NCI-H2196 (cell line): Measurements from ENCODE around the gene TTC39C.
A peak's percentile ranks its signal among the peaks of the same experiment; 100 is the strongest.

ENCODE experiments used
- DNase-seq: peaks from one replicate; lab custom pipeline; 2025; ENCODE audit not compliant: unreplicated experiment; lab: John Stamatoyannopoulos, UW

TTC39C gene

GRCh38 chr18:24078391-24078790, 63.8 kb downstream of the TTC39C start:
- DNase-seq, result no peak

DNA sequence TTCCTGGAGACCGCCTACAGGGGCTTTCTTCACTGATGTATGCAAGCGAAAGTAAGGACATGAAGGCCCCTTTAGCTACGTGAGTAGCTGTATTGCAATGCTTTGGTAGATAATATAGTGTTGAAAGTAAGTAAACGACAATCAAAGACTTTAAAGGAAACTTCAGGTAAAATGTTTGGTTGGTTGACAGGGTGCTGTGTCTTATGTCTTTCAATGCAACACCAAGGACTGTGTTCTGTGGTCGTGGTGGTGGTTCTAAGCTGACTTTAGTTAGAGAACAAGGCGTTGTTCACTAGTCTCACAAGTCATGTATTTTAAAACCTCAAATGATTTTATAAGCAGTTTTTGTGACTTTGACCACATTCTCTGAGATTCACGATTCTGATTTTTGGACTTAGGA, 66.3 kb downstream of the TTC39C start:
- no peak for DNase-seq

DNA sequence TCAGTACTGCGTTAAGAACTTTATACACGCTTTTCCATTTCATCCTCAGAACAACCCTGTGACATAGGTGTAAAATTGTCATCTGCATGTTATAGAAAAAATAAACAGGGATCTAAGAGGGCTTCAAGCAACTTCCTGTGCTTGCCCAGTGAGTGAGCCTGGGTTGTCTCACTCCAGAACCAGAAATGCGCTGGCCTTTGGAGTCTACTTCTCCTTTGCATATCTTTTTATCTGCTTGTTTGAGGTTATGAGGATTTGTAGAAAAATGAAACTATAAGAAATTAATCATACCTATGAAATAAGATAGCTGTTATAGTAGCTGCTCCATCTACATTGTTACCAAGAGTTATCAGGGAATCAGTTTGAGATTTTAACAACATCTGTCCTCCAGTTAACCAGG, 69.0 kb downstream of the TTC39C start:
- no peak for DNase-seq

DNA sequence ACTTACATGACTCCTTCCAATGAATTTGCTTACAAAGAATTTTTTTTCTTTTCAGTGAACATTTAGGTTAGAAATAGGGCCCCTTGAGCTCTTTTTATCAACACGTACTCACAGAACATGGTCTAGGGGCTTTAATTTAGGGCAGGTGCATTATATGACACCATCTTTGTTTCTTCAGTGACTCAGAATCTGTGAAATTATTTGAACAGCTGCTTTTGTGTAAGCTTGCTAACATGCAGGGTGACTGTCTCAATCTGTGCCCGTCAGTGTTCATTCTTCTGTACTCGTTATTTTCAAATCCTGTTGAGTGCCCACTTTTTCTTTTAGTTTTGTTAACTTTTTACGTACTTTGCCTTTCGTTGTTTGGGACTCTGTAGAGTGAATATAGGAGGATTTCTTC, 71.5 kb downstream of the TTC39C start:
- DNase-seq, result no peak

GRCh38 chr18:24089076-24089475, 74.5 kb downstream of the TTC39C start:
- DNase-seq, result no peak

- DNase-seq, result no peak
Measured at GRCh38 chr18:24089515-24090337, 75.2 kb downstream of the TTC39C start.

- no peak for DNase-seq
Measured at GRCh38 chr18:24090876-24091275, 76.3 kb downstream of the TTC39C start.

- DNase-seq, result no peak
Measured at GRCh38 chr18:24094561-24094960, 80.0 kb downstream of the TTC39C start.

DNA sequence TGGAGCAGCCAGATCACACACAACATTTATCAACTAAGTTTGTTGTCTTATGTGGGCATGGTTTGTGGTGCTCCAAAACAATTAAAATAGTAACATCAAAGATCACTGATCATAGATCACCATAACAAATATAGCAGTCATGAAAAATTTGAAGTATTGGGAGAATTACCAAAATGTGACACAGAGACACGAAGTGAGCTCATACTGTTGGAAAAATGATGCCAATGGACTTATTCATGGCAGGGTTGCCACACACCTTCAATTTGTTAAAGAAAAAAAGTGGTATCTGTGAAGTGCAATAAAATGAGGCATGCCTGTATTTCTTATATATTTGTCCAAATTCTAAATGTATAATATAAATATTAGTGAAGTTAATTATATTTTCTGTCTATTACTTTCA, 81.4 kb downstream of the TTC39C start:
- DNase-seq, result no peak

DNA sequence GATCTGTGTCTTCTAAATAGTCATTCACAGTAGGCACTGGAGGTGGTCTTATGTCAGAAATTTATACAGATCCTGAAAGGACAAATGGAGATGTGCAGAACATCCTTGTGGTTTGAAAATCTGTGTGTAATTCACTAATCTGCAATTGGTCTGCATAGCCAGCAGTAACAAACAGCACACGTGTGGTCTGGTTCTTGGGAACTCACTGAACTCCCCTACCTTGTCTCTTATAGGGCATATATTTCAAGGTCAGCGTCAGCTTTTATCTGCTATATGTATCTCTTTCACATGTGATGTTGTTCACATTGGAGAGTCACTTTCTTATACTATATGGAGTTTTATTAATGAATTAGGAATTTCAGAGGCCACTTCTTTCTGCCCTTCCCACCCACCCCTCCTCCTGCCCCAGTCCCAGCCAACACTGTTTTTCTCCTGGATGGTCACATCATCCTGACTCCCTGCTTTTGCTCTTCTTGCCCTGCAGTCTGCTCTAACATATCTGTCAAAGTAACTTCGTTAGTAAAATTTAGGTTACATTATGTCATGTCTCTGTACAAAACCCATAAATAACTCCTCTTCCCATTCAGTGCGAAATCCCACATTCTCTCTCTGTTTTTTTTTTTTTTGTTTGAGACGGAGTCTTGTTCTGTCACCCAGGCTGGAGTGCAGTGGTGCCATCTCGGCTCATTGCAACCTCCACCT, 88.9 kb downstream of the TTC39C start:
- DNase-seq, result no peak

- no peak for DNase-seq
Measured at GRCh38 chr18:24104486-24104885, 89.9 kb downstream of the TTC39C start.

- DNase-seq, result no peak
Measured at GRCh38 chr18:24108641-24109040, 94.1 kb downstream of the TTC39C start.

- DNase-seq, result no peak
Measured at GRCh38 chr18:24111936-24112335, 97.4 kb downstream of the TTC39C start.

DNA sequence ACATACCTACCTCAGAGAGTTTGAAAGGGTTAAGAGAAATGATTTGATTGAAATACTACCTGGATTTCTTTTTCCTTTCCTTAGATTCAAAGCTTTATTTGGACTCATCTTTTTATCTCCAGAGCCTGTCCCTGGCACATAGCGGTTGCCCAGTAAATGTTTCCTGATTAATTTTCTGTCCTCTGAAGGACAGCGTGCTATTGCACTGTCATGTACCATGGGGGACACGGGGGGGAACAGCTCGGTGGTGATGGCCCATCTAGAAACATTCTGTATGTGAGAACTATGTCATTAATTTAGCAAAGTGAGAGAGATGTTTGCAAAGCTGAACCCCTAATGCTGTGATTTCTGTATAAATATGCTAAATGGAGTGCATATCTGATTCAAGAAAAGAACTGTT, 97.9 kb downstream of the TTC39C start:
- DNase-seq, result no peak

DNA sequence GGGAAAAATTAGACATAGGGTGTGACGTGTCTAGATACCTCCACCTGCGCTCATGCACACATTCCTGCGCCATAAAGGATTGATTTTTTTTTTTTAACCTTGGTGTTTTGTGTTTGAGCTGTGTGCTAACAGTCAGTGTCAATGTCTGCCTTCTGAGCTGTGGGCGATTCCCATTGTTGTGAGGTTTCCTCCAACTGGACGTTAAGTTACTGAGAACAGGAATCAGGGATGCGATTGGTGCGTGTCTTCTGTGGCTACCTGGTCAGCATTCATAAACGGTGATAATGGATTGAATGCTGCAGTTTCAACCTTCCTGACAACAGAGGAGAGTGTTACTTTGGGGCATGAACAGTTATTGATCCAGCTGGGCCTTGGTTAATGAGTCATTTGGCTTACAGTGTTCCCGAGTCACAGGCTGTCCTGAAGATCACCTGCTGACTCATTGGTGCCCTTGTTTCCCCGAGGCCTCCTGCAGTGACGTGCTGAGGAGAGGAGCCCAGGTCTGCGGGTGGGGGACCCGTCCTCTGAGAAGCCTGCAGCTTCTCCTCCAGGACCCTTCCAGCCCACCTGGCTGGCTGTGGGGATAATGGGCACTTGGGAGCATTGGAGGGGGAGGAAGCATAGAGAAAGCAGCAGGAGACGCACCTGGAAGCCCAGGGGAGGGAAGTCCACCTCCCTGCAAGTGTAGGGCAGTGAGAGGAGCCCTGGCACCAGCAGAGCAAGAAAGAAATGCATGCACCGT, 98.5 kb downstream of the TTC39C start:
- DNase-seq, result no peak

GRCh38 chr18:24114924-24115549, 100.5 kb downstream of the TTC39C start:
- no peak for DNase-seq

DNA sequence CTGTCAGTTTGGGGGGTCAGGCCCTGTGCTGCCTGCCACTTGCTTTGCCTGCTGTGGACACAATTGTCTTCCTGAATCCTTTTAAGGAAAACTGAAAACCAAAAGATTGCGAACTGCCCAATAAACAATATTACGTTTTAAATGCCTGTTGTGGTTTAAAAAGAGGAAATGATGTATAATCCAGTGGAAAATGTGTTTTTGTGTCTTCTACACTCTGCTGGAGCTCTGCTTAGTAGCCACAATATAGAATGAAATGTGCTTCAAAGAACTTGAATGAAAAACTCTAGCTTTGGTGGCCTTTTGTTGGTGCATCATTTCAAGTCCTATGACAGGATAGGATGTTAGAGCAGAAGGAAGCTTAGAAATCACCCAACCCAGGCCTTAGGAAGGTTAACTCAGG, 101.1 kb downstream of the TTC39C start:
- no peak for DNase-seq

- peak; percentile 76 for DNase-seq
Measured at GRCh38 chr18:24118750-24119577, 104.4 kb downstream of the TTC39C start.

DNA sequence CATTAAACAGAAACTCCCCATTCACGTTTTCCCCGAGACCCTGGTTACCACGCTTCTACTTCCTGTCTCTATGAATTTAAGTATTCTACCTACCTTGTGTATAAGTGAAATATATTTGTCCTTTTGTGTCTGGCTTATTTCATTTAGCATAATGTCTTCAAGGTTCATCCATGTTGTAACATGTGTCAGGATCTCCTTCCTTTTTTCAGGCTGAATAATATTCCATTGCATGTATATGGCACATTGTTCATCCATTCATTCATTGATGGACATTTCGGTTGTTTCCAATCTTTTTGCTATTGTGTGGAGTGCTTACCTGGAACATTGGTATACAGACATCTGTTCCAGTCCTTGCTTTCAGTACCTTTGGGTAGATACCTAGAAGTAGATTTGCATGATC, 106.1 kb downstream of the TTC39C start:
- no peak for DNase-seq

GRCh38 chr18:24121625-24122024, 107.1 kb downstream of the TTC39C start:
- no peak for DNase-seq
